GM12891 (cell line): ENCODE measurements around the gene ERMARD.

ENCODE experiments used
- PAX5 ChIP-seq: IDR thresholded peaks from 2 replicates; pipeline ENCODE4 v1.6.1; 2011; ENCODE audit warnings: low read length, moderate library complexity, mild to moderate bottlenecking; ENCODE audit not compliant: insufficient read depth, severe bottlenecking
- POLR2A ChIP-seq: IDR thresholded peaks from 2 replicates; pipeline ENCODE4 v1.6.1; 2011; ENCODE audit warnings: low read depth, low read length, control low read depth
- POLR2AphosphoS5 ChIP-seq: IDR thresholded peaks from 2 replicates; pipeline ENCODE4 v1.6.1; 2011; ENCODE audit warnings: low read depth, low read length, control low read depth
- POU2F2 ChIP-seq: IDR thresholded peaks from 2 replicates; pipeline ENCODE4 v1.6.1; 2011; ENCODE audit warnings: low read depth, mild to moderate bottlenecking, control low read depth, low read length, moderate library complexity
- SPI1 ChIP-seq: IDR thresholded peaks from 2 replicates; pipeline ENCODE4 v1.6.1; 2011; ENCODE audit warnings: low read depth, low read length, control low read depth
- TAF1 ChIP-seq: IDR thresholded peaks from 2 replicates; pipeline ENCODE4 v1.6.1; 2011; ENCODE audit warnings: low read depth, low read length, control low read depth

DNA sequence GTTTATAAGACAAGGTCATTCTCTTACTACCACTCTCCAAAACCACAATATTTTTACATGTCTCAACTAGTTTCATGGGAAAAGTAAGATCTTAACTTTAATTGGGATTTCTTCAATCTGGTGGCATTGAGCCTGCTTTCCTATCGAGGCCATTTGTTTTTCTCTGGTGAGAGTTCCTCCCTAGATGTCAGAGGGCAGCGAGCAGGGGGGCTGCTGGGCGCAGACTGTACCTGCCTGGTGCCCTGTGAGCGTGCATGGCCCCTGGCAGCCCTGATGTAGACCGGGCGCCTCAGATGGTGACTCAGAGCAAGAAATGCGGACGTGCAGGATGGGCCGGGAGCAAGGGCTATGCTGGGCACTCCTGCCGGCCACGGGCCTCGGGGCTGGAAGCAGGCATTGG, 27.2 kb downstream of the ERMARD start:
- TF ChIP-seq POLR2A: no peak
- no peak for TF ChIP-seq POLR2AphosphoS5
- TF ChIP-seq SPI1: no peak
- TF ChIP-seq TAF1: no peak
- TF ChIP-seq POU2F2: no peak
- no peak for TF ChIP-seq PAX5
